Brain microvascular endothelial cell (primary cell): ENCODE data around the gene TTC1.
A peak's percentile ranks its signal among the peaks of the same experiment; 100 is the strongest.

ENCODE experiments used
- DNase-seq: peaks from one replicate; pipeline ENCODE4 v3.0.0-alpha.2; 2020
- H3K27ac ChIP-seq: fragments of 250-450 bp; sonication (Bioruptor Pico); 2 replicates; pipeline ENCODE4 v1.5.1; 2020; ENCODE audit warnings: mild to moderate bottlenecking, moderate library complexity
- H3K27me3 ChIP-seq: fragments of 250-450 bp; sonication (Bioruptor Pico); replicated peaks from 2 replicates; pipeline ENCODE4 v1.5.1; 2020; ENCODE audit warnings: mild to moderate bottlenecking
- H3K36me3 ChIP-seq: fragments of 250-450 bp; sonication (Bioruptor Pico); replicated peaks from 2 replicates; pipeline ENCODE4 v1.5.1; 2020; ENCODE audit warnings: mild to moderate bottlenecking
- H3K4me3 ChIP-seq: 2 replicates; pipeline ENCODE4 v1.5.1; 2011; ENCODE audit warnings: low read depth, mild to moderate bottlenecking, control low read depth, low read length, moderate library complexity
- in situ Hi-C: cut with HindIII; loops from 2 replicates; pipeline ENCODE4 v1.10.0; 2017; ENCODE audit warnings: low sequenced_read_pairs, low pct_ligation_motif_present
- TF ChIP-seq, protein P1 (sequence below): IDR thresholded peaks from 2 replicates; pipeline ENCODE4 v1.5.1; 2011; ENCODE audit warnings: low read depth, mild to moderate bottlenecking, moderate library complexity, low read length, control low read depth, inconsistent platforms; ENCODE audit errors: missing control alignments

Gene TTC1

DNA sequence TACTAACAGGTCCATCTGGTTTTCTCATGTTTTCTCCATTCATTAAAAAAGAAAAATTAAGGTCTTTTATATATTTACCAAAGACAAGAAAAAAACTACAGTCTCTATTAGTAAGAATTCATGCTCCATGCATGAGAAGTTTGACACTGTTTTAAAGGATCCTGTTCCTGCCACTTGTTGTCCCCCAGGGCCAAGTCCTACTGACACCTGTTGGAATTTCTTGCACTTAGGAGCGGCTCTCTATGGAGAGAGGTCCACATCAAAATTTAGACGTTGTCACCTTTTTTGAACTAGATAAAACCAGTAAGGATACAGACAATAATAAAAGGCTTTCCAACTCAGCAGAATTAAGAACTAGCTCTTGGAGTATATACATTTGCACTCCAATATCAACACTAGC, 68.1 kb downstream of the TTC1 start:
- TF ChIP-seq, protein P1, sequence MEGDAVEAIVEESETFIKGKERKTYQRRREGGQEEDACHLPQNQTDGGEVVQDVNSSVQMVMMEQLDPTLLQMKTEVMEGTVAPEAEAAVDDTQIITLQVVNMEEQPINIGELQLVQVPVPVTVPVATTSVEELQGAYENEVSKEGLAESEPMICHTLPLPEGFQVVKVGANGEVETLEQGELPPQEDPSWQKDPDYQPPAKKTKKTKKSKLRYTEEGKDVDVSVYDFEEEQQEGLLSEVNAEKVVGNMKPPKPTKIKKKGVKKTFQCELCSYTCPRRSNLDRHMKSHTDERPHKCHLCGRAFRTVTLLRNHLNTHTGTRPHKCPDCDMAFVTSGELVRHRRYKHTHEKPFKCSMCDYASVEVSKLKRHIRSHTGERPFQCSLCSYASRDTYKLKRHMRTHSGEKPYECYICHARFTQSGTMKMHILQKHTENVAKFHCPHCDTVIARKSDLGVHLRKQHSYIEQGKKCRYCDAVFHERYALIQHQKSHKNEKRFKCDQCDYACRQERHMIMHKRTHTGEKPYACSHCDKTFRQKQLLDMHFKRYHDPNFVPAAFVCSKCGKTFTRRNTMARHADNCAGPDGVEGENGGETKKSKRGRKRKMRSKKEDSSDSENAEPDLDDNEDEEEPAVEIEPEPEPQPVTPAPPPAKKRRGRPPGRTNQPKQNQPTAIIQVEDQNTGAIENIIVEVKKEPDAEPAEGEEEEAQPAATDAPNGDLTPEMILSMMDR: no peak
- Histone ChIP-seq H3K36me3 (no peaks in the 10 kb centered on the region), H3K27ac (no peak overlapping the region), H3K4me3 (no peak overlapping the region), H3K27me3 (no peaks in the 10 kb centered on the region)
- DNase-seq: no peak
- in situ Hi-C loops: no loop called here

DNA sequence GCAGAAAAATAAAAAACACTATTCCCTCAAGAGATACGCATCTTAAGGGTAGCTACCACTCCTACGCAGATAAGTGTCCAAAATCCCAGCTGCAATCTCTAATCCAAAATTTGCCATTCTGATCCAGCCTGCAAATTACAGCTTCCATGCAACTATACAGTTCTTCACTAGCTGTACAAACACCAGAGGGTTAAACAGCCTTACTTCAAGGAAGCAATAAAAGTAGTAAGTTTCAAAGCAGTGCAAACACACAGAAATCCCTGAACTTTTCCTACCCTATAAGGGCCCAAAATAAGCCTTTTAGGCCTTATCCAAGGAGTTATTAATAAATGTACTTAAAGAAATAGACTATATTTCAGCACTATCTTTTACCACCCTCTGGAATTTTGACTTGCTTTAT, 70.8 kb downstream of the TTC1 start:
- no peak overlapping the region for H3K4me3 ChIP-seq
- H3K27me3 ChIP-seq: no peaks in the 10 kb centered on the region
- in situ Hi-C loops: no loop called here
- no peaks in the 10 kb centered on the region for H3K36me3 ChIP-seq
- TF ChIP-seq, protein P1: no peak
- DNase-seq: no peak
- no peak overlapping the region for H3K27ac ChIP-seq

DNA sequence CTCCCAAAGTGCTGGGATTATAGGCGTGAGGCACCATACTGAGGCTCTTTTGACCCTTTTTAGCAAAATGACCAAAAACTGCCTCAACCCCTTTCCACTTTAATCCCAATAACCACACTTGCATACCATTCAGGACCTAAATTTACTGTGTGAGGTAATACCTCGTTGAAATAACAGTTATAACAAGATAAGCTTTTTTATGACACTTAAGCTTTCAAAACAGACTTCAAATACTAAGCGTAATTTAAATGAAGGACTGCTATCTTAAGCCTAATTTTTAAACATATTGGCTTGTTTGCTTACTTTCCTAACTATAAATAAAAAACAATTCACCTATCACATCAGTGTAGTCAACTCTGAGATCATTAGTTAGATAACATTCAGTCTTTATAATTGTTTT, 72.6 kb downstream of the TTC1 start:
- H3K36me3 ChIP-seq: no peaks in the 10 kb centered on the region
- H3K4me3 ChIP-seq: no peak overlapping the region
- DNase-seq: no peak
- no peaks in the 10 kb centered on the region for H3K27me3 ChIP-seq
- in situ Hi-C loops: no loop called here
- no peak overlapping the region for H3K27ac ChIP-seq
- TF ChIP-seq, protein P1: no peak

DNA sequence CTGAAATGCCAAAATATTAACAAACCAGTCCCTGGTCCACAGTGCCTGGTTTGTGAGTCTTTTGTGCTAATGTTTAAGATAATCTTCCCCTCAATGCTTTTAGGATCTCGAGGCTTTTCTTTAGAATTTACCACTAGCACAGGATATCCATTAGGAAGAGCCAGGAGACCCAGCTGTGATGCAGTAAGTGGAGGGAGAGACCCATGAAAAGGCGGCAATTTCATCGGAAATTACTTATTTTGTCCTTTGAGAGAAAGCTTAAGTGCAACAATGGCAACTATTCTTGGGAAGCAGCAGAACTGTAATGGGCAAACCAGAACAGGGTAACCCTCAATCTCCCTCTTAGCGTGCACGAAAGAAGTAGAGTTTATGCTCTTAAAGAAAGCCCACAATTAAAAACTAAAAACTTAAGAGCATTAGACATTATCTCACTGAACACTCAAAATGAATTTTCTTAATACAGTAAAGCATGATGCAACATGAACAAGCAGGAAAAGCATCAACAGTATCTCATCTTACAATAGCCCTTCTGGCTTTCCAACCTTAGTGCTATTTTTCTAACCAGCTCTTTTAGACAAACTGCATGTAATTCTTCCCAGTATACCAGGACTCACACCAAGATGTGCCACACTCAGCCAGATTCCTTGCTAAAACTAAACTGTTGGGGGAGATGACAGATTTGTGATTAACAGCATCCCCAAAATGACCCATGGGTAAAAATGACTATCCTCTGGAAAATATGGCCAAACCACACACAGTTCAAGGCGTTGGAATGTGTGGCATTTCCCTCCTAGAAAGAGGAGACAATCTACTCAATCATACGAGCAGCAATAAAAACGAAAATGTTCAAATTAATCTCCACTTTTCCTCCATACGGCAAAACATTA, 73.9 kb downstream of the TTC1 start:
- in situ Hi-C loops: no loop called here
- Histone ChIP-seq H3K27me3 (no peaks in the 10 kb centered on the region), H3K36me3 (no peaks in the 10 kb centered on the region), H3K27ac (peak overlapping the region; percentile 61), H3K4me3 (no peak overlapping the region)
- DNase-seq: peak; percentile 81
- TF ChIP-seq, protein P1: no peak

DNA sequence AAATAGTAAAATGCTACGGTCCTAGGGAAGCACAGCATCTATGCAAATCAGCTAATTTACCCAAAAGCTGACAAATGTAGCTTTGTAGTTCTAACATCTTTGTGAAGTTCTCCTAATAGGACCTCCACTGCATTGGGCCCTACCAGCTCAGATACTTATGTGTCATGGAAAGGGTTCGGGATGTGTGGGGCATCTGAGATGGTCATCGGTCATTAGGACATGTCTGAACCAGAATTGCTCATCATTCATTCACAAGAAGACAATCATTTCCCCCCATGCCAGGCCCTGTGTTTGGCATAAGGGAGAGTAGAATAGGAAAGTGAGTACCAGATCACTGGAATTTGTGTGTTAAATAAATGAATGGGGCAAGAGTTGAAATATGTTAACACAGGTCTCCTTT, 74.6 kb downstream of the TTC1 start:
- in situ Hi-C loops: no loop called here
- TF ChIP-seq, protein P1: no peak
- Histone ChIP-seq H3K27me3 (no peaks in the 10 kb centered on the region), H3K27ac (peak overlapping the region; percentile 61), H3K4me3 (no peak overlapping the region), H3K36me3 (no peaks in the 10 kb centered on the region)
- DNase-seq: peak; percentile 43
